ENCODE measurements around the gene IL10RA. TPM values are rescaled to one million over a fixed set of nuclear protein-coding genes. Genes with fewer than 3 reads are reported as not detected.

IL10RA gene
- total RNA-seq, 1 donor from 2014 or later, result 0.25 TPM

DNA sequence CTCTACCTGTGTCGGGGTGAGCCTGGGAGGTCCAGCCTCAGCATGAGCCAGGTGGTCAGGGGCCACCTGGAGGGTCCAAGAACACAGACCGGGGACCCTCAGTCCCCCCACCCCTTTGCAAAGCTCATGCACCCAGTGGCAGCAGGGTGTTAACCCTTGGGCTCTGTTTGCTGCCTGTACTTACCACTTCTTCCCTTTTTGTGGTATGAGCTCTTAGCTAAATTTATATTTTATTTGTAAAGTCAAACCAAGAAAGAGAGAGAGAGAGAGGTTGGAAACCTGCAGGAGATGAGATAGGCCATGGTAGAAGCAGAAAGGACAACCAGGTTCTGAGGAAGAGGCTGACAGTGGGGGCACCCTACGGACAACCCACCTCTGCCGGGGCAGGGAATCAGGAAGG, 29.9 kb downstream of the IL10RA start:
- TF ChIP-seq, protein P1, sequence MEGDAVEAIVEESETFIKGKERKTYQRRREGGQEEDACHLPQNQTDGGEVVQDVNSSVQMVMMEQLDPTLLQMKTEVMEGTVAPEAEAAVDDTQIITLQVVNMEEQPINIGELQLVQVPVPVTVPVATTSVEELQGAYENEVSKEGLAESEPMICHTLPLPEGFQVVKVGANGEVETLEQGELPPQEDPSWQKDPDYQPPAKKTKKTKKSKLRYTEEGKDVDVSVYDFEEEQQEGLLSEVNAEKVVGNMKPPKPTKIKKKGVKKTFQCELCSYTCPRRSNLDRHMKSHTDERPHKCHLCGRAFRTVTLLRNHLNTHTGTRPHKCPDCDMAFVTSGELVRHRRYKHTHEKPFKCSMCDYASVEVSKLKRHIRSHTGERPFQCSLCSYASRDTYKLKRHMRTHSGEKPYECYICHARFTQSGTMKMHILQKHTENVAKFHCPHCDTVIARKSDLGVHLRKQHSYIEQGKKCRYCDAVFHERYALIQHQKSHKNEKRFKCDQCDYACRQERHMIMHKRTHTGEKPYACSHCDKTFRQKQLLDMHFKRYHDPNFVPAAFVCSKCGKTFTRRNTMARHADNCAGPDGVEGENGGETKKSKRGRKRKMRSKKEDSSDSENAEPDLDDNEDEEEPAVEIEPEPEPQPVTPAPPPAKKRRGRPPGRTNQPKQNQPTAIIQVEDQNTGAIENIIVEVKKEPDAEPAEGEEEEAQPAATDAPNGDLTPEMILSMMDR (IDR thresholded peaks at IDR 0.05; ENCODE audit: insufficient read depth, low read length, poor library complexity, severe bottlenecking), result no peak
- no peak overlapping the region for H3K4me3 ChIP-seq (ENCODE audit: low read depth, low read length)
- DNase-seq (ENCODE audit: low read depth), result no peak
- H3K36me3 ChIP-seq (ENCODE audit: control insufficient read depth, insufficient read depth, low read length), result no peaks in the 10 kb centered on the region
- H3K27me3 ChIP-seq (ENCODE audit: control insufficient read depth, insufficient read depth, low read length), result peaks cover 9% of the 10 kb centered on the region

DNA sequence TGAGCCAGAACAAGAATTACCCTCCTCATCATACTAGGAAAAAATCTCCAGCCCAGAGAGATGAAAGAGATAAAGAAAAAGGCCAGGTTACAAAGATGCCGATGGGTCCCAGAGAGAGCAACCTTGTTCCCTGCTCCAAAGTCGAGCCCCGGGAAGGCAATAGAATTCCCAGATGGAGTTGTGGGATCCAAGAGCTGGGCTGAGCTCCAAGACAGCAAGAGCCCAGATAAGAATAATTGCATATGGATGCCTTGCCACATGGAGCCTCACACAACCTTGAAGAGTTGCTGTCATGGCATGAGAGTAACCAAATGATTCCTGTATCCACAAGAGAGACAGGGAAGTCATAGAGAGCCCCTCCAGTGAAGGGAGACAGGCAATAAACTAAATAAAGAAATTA, 30.9 kb downstream of the IL10RA start:
- peaks cover 9% of the 10 kb centered on the region for H3K27me3 ChIP-seq (ENCODE audit: control insufficient read depth, insufficient read depth, low read length)
- no peaks in the 10 kb centered on the region for H3K36me3 ChIP-seq (ENCODE audit: control insufficient read depth, insufficient read depth, low read length)
- no peak for DNase-seq (ENCODE audit: low read depth)
- H3K4me3 ChIP-seq (ENCODE audit: low read depth, low read length), result no peak overlapping the region
- TF ChIP-seq, protein P1 (IDR thresholded peaks at IDR 0.05; ENCODE audit: insufficient read depth, low read length, poor library complexity, severe bottlenecking), result no peak

DNA sequence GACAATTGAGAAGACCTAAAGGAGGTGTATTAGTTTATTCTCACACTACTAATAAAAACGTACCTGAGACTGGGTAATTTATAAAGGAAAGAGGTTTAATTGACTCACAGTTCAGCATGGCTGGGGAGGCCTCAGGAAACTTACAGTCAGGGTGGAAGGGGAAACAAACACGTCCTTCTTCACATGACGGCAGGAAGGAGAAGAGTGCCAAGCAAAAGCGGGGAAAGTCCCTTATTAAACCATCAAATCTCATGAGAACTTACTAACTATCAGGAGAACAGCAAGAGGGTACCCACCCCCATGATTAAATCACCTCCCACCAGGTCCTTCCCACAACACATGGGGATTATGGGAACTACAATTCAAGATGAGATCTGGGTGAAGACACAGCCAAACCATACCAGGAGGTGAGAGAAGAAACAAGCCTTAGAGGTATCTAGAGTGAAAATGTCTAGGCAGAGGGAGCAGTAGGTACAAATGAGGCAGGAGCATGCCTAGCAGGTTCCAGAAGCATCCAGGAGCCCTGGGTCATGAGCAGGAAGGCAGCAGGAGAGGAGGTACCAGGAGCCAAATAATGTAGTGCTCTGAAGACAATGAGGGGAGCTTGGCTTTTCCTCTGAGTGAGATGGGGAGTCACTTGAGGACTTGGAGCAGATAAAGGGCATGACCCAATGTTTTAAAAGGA, 31.6 kb downstream of the IL10RA start:
- no peak overlapping the region for H3K4me3 ChIP-seq (ENCODE audit: low read depth, low read length)
- peaks cover 7% of the 10 kb centered on the region for H3K27me3 ChIP-seq (ENCODE audit: control insufficient read depth, insufficient read depth, low read length)
- TF ChIP-seq, protein P1 (IDR thresholded peaks at IDR 0.05; ENCODE audit: insufficient read depth, low read length, poor library complexity, severe bottlenecking), result no peak
- no peak for DNase-seq (ENCODE audit: low read depth)
- H3K36me3 ChIP-seq (ENCODE audit: control insufficient read depth, insufficient read depth, low read length), result no peaks in the 10 kb centered on the region

DNA sequence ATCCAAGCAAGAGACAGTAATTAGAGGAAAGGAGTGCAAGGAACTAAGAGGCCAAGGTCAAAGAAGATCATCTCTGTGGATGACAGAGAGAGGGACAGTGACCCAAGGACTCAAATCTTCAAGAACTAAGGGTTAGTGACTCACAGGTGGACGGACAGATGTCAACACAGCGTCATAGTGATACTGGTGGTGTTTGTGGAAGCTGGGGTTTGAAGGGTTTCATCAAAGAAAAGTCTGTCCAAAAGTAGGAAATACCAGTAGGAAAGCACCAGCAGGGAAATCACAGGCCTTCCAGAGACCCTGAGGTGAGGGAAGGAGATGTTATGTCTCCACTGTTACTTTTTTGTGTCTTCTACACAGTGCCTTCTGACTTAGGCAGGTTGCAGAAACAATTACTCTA, 32.2 kb downstream of the IL10RA start:
- Histone ChIP-seq H3K27me3 (ENCODE audit: control insufficient read depth, insufficient read depth, low read length) (peaks cover 7% of the 10 kb centered on the region), H3K36me3 (ENCODE audit: control insufficient read depth, insufficient read depth, low read length) (no peaks in the 10 kb centered on the region), H3K4me3 (ENCODE audit: low read depth, low read length) (no peak overlapping the region)
- no peak for DNase-seq (ENCODE audit: low read depth)
- TF ChIP-seq, protein P1 (IDR thresholded peaks at IDR 0.05; ENCODE audit: insufficient read depth, low read length, poor library complexity, severe bottlenecking), result no peak

DNA sequence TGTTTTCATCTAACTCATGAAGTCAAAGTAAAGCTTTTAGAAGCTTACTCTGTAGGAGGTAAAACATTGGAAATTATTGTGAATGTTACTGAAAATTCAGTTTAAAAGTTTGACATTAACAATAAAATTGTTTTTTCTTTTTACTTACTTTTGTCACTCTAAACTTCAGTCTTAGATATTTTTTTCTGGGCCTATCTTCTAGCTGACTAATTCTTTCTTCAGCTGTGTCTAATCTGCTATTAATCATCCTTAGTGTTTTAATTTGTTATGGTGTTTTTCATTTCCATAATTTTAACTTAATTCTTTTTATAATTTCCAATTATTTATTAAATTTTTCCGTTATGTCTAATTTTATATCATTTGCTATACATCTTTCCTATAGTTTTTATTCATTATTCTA, 35.0 kb downstream of the IL10RA start:
- TF ChIP-seq, protein P1 (IDR thresholded peaks at IDR 0.05; ENCODE audit: insufficient read depth, low read length, poor library complexity, severe bottlenecking), result no peak
- Histone ChIP-seq H3K27me3 (ENCODE audit: control insufficient read depth, insufficient read depth, low read length) (no peaks in the 10 kb centered on the region), H3K4me3 (ENCODE audit: low read depth, low read length) (no peak overlapping the region), H3K36me3 (ENCODE audit: control insufficient read depth, insufficient read depth, low read length) (no peaks in the 10 kb centered on the region)
- no peak for DNase-seq (ENCODE audit: low read depth)

DNA sequence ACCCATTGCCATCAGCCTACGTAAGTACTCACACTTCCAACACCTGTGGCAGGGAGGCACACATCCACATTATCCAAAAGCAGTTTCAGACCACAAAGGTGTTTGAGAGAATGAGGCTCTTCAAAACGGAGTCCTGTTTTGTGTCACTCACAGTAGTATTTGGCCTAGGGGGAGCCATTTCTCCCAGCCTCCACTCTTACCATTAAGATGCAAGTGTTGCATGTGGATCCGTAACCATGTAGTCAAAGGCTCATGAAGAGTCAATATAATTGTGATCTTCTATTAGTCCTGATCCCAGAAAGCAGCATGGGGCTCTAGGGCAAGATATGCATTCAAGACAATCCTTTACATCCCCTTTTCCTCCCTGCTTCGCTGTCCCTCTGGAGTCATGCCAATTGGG, 41.5 kb downstream of the IL10RA start:
- TF ChIP-seq, protein P1 (IDR thresholded peaks at IDR 0.05; ENCODE audit: insufficient read depth, low read length, poor library complexity, severe bottlenecking), result no peak
- Histone ChIP-seq H3K27me3 (ENCODE audit: control insufficient read depth, insufficient read depth, low read length) (peaks cover 4% of the 10 kb centered on the region), H3K4me3 (ENCODE audit: low read depth, low read length) (no peak overlapping the region), H3K36me3 (ENCODE audit: control insufficient read depth, insufficient read depth, low read length) (no peaks in the 10 kb centered on the region)
- no peak for DNase-seq (ENCODE audit: low read depth)
